GM12878 (cell line): ENCODE measurements around the gene PPP1R3G. TPM values are rescaled to one million over a fixed set of nuclear protein-coding genes. Genes with fewer than 3 reads are reported as not detected.

Experiments used
- ATAC-seq: fragments of 200-7000 bp; cut with Tn5 transposase; 3 replicates; pipeline ENCODE4 v1.9.1; 2020; ENCODE audit warnings: mild to moderate bottlenecking, moderate library complexity
- BruUV-seq: library from RNA; stranded (reverse); fragments of 400-500 nt; replicated peaks from 2 replicates; lab custom pipeline; 2021; lab: Mats Ljungman, UMichigan
- CTCF ChIA-PET: fragments of 300-600 bp; sonication (Branson Sonifier 250); formaldehyde crosslinking; extraction: SDS; loops from one replicate; lab custom pipeline; 2021; ENCODE audit warnings: inconsistent platforms; lab: Yijun Ruan, JAX
- POLR2A ChIA-PET: fragments of 350-600 bp; formaldehyde crosslinking; extraction: SDS; loops from one replicate; lab custom pipeline; 2021; ENCODE audit warnings: inconsistent platforms; lab: Charles Lee
- RAD21 ChIA-PET: fragments of 300-600 bp; sonication (Branson Sonifier 250); formaldehyde crosslinking; loops from one replicate; lab custom pipeline; 2023; ENCODE audit warnings: antibody characterized with exemption; ENCODE audit not compliant: unreplicated experiment; lab: Charles Lee
- SMC1A ChIA-PET: fragments of 300-600 bp; sonication (Branson Sonifier 250); formaldehyde crosslinking; loops from one replicate; lab custom pipeline; 2023; ENCODE audit not compliant: unreplicated experiment, uncharacterized antibody; lab: Charles Lee
- DNase-seq: peaks from one replicate; pipeline ENCODE4 v3.0.0-alpha.2; 2011; ENCODE audit warnings: low read depth, low spot score
- FAIRE-seq: peaks from 3 replicates; lab custom pipeline; 2011; peaks lifted over from hg19 to GRCh38; lab: Jason Lieb, UNC
- H2AFZ ChIP-seq: 2 replicates; pipeline ENCODE4 v1.6.0; 2011; ENCODE audit warnings: low read depth, low read length, control low read depth; ENCODE audit not compliant: control insufficient read depth
- H3K27ac ChIP-seq: 2 replicates; pipeline ENCODE4 v1.5.1; 2011; ENCODE audit warnings: control low read depth; ENCODE audit not compliant: control insufficient read depth, insufficient read depth
- H3K27me3 ChIP-seq, 2 experiments: replicated peaks in 1 of 2; 2 replicates each; pipeline versions ENCODE4 v1.6.0 to v1.6.1; 2011; ENCODE audit warnings: low read length in 1 of 2; ENCODE audit not compliant: control insufficient read depth in 2 of 2, insufficient read depth in 2 of 2
- H3K36me3 ChIP-seq, 2 experiments: 2 replicates each; pipeline ENCODE4 v1.5.1; 2011; ENCODE audit warnings: low read length in 1 of 2; ENCODE audit not compliant: control insufficient read depth in 2 of 2, insufficient read depth in 2 of 2
- H3K4me1 ChIP-seq: 2 replicates; pipeline ENCODE4 v1.6.1; 2011; ENCODE audit warnings: mild to moderate bottlenecking, low read length, moderate library complexity, mixed read lengths; ENCODE audit not compliant: control insufficient read depth, insufficient read depth
- H3K4me2 ChIP-seq: 2 replicates; pipeline ENCODE4 v1.6.0; 2011; ENCODE audit warnings: control low read depth; ENCODE audit not compliant: control insufficient read depth, insufficient read depth
- H3K4me3 ChIP-seq: fragments of 200-600 bp; sonication (generic); 2 replicates; pipeline ENCODE4 v1.5.1; 2016
- H3K79me2 ChIP-seq: 2 replicates; pipeline ENCODE4 v1.6.0; 2011; ENCODE audit warnings: low read length; ENCODE audit not compliant: control insufficient read depth, insufficient read depth
- H3K9ac ChIP-seq: 2 replicates; pipeline ENCODE4 v1.8.0; 2011; ENCODE audit warnings: low read length, control low read depth, mixed read lengths; ENCODE audit not compliant: control insufficient read depth, insufficient read depth
- H3K9me3 ChIP-seq: replicated peaks from 3 replicates; pipeline ENCODE4 v1.5.1; 2011; ENCODE audit warnings: mild to moderate bottlenecking, low read length; ENCODE audit not compliant: control insufficient read depth, insufficient read depth
- H4K20me1 ChIP-seq: 2 replicates; pipeline ENCODE4 v1.6.0; 2011; ENCODE audit not compliant: control insufficient read depth, insufficient read depth
- BCL11A ChIP-seq: IDR thresholded peaks from 2 replicates; pipeline ENCODE4 v1.6.1; 2011; ENCODE audit warnings: low read depth, low read length
- CHD1 ChIP-seq: IDR thresholded peaks from 2 replicates; pipeline ENCODE4 v1.6.1; 2012; ENCODE audit warnings: low read depth, low read length, improper control_type of control experiment
- JUNB ChIP-seq: IDR thresholded peaks from 2 replicates; pipeline ENCODE4 v1.6.1; 2016; ENCODE audit warnings: antibody characterized with exemption, mild to moderate bottlenecking
- KAT2A ChIP-seq: conservative IDR thresholded peaks from 2 replicates; pipeline ENCODE4 v1.6.1; 2011; ENCODE audit warnings: low read depth, low read length; ENCODE audit not compliant: control insufficient read depth
- MYC ChIP-seq: IDR thresholded peaks from 2 replicates; pipeline ENCODE4 v1.6.1; 2011; ENCODE audit warnings: mild to moderate bottlenecking, low read length, moderate library complexity, inconsistent platforms; ENCODE audit not compliant: insufficient read depth, insufficient replicate concordance, insufficient read length, severe bottlenecking
- NBN ChIP-seq: fragments of 450-650 bp; IDR thresholded peaks from 2 replicates; pipeline ENCODE4 v1.6.1; 2016
- SMAD5 ChIP-seq: IDR thresholded peaks from 2 replicates; pipeline ENCODE4 v1.6.1; 2016; ENCODE audit warnings: antibody characterized with exemption, low read depth
- ZNF274 ChIP-seq: IDR thresholded peaks from one replicate; pipeline ENCODE4 v1.8.0; 2011; ENCODE audit not compliant: insufficient read length, insufficient read depth
- WGBS: methylation state at CpG from one replicate; pipeline ENCODE4 v1.1.6; 2016; ENCODE audit warnings: low lambda C conversion rate; ENCODE audit not compliant: insufficient replicate concordance, insufficient coverage; ENCODE audit errors: missing lambda C conversion rate; 5-methylcytosine and 5-hydroxymethylcytosine counted together
- in situ Hi-C: fragments of 300-500 bp; cut with MboI; formaldehyde crosslinking; loops from 9 replicates; pipeline ENCODE4 v1.14.3; 2018; ENCODE audit warnings: mixed read lengths
- intact Hi-C: fragments of 100-400 bp; cut with micrococcal nuclease; formaldehyde crosslinking; loops from one replicate; pipeline ENCODE4 v1.14.2; 2022; ENCODE audit not compliant: unreplicated experiment
- polyA plus RNA-seq, 11 experiments: library from polyadenylated mRNA; depleted of rRNA in 4 of 11; unstranded in 6 of 11; stranded (reverse) in 5 of 11; fragments of >200 nt; fragmentation: Nextera tagmentation in 4 of 11; fragmentation: Illumina TruSeq in 1 of 11; extraction: Ambion mirVana in 4 of 11; extraction: Trizol in 1 of 11; gene quantifications; 1 replicate in 1 of 11; 2 replicates in 10 of 11; pipeline versions ENCODE4 v1.2.1 to v1.2.3, GENCODE V29; 2011 to 2016; ENCODE audit warnings: inconsistent platforms in 2 of 11, missing spikeins in 2 of 11, low read depth in 1 of 11
- total RNA-seq, 4 experiments: library from RNA; depleted of rRNA in 3 of 4; stranded (reverse); fragments of >200 nt in 3 of 4; fragmentation: Illumina TruSeq in 1 of 4; extraction: Trizol in 1 of 4; gene quantifications; 2 replicates each; pipeline versions ENCODE4 v1.2.1 to v1.2.3, GENCODE V29; 2013 to 2021
- TF ChIP-seq, protein P1 (sequence below): fragments of 450-650 bp; conservative IDR thresholded peaks from 2 replicates; pipeline ENCODE4 v1.6.1; 2017; ENCODE audit warnings: mild to moderate bottlenecking, moderate library complexity
- TF ChIP-seq, protein P2 (sequence below): fragments of 450-650 bp; IDR thresholded peaks from 2 replicates; pipeline ENCODE4 v1.6.1; 2017; ENCODE audit warnings: mild to moderate bottlenecking, low read depth, inconsistent platforms; ENCODE audit not compliant: poor library complexity, severe bottlenecking
- TF ChIP-seq, protein P3 (sequence below): IDR thresholded peaks from 2 replicates; pipeline ENCODE4 v1.6.1; 2011; ENCODE audit warnings: borderline replicate concordance, low read depth, mild to moderate bottlenecking, moderate library complexity, mixed read lengths, low read length; ENCODE audit not compliant: insufficient read depth; ENCODE audit errors: extremely low read length

The PPP1R3G gene
- total and polyA plus RNA-seq, 10 of the 15 experiments (the other 5 are each of a cell fraction or from before 2014, with no cell fraction given): 0.01 to 0.10 (median 0.04) TPM; not detected in 4

DNA sequence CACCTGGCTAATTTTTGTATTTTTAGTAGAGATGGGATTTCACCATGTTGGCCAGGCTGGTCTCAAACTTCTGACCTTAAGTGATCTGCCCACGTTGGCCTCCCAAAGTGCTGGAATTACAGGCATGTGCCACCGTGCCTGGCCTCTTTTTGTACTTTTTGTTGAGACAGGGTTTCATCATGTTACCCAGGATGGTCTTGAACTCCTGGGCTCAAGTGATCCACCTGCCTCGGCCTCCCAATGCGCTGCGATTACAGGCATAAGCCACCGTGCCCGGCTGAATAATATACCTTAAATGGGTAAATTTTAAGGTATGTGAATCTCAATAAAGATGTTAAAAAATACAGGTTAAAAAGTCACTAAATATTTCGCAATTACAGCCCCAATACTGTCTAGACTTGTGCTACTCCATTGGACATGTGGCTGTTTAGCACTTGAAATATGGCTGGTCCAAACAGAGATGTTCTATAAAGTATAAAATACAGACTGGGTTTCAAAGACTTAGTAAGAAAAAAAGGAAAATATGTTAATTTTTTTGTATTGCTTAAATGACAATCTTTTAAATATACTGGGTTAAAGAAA lies 42.1 kb downstream of the PPP1R3G start:
- ATAC-seq: no peak
- Histone ChIP-seq H3K27ac (no peak overlapping the region), H3K79me2 (no peaks in the 10 kb centered on the region), H3K36me3 (no peaks in the 10 kb centered on the region; a peak in 1 of 4 replicates), H3K27me3 (no peaks in the 10 kb centered on the region), H2AFZ (no peak overlapping the region), H4K20me1 (no peaks in the 10 kb centered on the region), H3K9ac (no peak overlapping the region), H3K4me3 (no peak overlapping the region), H3K4me1 (peaks cover under 1% of the 10 kb centered on the region; the same call in 1 of the 2 replicates), H3K9me3 (no peaks in the 10 kb centered on the region), H3K4me2 (no peak overlapping the region)
- FAIRE-seq: no peak
- CTCF ChIA-PET: interaction anchor here (1.1 kb wide), 1 partner anchor 17 kb away, joined by 4 read pairs; no protein-coding TSS in a partner anchor
- WGBS: 92% methylated on average over 8 of the region's 8 CpGs
- RAD21 ChIA-PET: no interaction called here
- in situ Hi-C loops (no loop called here), intact Hi-C loops (no loop called here)
- POLR2A ChIA-PET: no interaction called here
- DNase-seq: no peak
- SMC1A ChIA-PET: no interaction called here
- no peak for TF ChIP-seq MYC
- TF ChIP-seq, protein P1, sequence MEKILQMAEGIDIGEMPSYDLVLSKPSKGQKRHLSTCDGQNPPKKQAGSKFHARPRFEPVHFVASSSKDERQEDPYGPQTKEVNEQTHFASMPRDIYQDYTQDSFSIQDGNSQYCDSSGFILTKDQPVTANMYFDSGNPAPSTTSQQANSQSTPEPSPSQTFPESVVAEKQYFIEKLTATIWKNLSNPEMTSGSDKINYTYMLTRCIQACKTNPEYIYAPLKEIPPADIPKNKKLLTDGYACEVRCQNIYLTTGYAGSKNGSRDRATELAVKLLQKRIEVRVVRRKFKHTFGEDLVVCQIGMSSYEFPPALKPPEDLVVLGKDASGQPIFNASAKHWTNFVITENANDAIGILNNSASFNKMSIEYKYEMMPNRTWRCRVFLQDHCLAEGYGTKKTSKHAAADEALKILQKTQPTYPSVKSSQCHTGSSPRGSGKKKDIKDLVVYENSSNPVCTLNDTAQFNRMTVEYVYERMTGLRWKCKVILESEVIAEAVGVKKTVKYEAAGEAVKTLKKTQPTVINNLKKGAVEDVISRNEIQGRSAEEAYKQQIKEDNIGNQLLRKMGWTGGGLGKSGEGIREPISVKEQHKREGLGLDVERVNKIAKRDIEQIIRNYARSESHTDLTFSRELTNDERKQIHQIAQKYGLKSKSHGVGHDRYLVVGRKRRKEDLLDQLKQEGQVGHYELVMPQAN: no peak
- TF ChIP-seq CHD1: no peak
- TF ChIP-seq, protein P2, sequence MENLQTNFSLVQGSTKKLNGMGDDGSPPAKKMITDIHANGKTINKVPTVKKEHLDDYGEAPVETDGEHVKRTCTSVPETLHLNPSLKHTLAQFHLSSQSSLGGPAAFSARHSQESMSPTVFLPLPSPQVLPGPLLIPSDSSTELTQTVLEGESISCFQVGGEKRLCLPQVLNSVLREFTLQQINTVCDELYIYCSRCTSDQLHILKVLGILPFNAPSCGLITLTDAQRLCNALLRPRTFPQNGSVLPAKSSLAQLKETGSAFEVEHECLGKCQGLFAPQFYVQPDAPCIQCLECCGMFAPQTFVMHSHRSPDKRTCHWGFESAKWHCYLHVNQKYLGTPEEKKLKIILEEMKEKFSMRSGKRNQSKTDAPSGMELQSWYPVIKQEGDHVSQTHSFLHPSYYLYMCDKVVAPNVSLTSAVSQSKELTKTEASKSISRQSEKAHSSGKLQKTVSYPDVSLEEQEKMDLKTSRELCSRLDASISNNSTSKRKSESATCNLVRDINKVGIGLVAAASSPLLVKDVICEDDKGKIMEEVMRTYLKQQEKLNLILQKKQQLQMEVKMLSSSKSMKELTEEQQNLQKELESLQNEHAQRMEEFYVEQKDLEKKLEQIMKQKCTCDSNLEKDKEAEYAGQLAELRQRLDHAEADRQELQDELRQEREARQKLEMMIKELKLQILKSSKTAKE: no peak
- TF ChIP-seq NBN: no peak
- no peak for TF ChIP-seq KAT2A
- TF ChIP-seq BCL11A: no peak
- TF ChIP-seq, protein P3, sequence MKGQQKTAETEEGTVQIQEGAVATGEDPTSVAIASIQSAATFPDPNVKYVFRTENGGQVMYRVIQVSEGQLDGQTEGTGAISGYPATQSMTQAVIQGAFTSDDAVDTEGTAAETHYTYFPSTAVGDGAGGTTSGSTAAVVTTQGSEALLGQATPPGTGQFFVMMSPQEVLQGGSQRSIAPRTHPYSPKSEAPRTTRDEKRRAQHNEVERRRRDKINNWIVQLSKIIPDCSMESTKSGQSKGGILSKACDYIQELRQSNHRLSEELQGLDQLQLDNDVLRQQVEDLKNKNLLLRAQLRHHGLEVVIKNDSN: no peak
- TF ChIP-seq JUNB: no peak
- TF ChIP-seq SMAD5: no peak
- TF ChIP-seq ZNF274: no peak
- BruUV-seq: no TSS peak
